IPS-NIHi11 (cell line): ENCODE measurements around the gene PIK3R2.
A peak's percentile ranks its signal among the peaks of the same experiment; 100 is the strongest.

Experiments used
- DNase-seq: peaks from one replicate; pipeline ENCODE4 v3.0.0; 2012; ENCODE audit warnings: mixed read lengths, low spot score

Gene PIK3R2

DNA sequence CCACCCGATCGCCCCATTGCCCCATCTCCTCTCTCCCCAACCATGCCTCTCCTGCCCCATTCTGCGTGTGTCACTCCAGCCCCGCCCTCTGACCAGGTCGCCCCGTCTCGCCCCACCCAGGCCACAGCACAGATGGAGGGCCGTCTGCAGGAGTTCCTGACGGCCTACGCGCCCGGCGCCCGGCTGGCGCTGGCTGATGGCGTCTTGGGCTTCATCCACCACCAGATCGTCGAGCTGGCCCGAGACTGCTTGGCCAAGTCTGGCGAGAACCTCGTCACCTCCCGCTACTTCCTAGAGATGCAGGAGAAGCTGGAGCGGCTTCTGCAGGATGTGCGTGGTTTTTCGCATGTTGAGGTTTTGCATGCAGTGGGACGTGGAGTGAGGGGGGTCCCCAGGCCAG lies 29.1 kb upstream of the PIK3R2 start:
- no peak for DNase-seq

DNA sequence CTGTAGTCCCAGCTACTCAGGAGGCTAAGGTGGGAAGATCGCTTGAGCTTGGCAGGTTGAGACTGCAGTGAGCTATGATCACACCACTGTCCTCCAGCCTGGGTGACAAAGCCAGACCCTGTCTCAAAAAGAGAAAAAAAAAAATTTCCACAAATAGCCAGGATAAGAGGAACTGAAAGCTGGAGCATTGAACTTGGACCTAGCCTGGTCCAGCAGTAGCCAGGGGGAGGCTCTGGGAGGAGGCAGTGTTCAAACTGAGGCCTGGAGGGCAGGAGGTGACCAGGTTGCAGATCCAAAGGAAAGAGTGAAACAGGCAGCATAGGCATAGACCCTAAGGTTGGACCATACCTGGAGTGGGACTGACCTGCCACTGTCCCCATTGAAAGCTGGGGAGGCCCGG lies 26.9 kb upstream of the PIK3R2 start:
- no peak for DNase-seq

DNA sequence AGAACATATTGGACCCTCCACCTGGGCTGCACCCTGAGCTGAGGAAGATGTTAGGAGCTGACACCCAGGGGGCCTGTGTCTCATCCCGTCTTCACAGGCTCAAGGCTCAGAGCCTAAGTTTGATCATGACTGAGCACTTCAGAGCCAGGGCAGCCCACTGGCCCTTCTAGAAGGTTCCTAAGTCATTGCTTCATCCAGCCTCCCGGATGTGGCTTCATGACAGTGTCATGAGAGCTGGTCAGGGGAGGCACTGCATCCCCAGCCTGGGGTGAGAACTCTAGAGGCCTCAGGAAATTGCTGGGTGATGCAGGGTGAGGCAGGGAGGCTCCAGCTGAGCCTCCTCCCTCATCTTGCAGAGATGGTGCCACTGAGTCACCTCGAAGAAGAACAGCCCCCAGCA lies 24.9 kb upstream of the PIK3R2 start:
- DNase-seq = no peak

DNA sequence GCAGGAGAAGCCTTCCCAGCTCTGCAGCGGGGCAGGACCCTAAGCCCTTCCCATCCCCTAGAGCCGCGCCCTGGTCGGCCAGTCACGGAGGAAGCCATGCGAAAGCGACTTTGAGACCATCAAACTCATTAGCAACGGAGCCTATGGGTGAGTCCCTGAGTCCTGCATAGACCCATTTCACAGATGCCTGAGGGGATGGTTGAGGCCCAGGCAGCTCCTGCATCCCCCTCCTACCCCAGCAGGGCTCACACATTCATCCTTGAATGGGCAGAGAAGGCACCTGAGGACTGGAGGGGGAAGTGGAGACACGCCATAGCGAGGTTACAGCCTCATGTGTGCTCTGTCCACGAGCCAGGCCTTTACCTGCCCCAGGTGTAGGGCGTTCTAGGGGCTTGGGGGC lies 24.2 kb upstream of the PIK3R2 start:
- no peak for DNase-seq

- DNase-seq = no peak
Observed at GRCh38 chr19:18130523-18131242, 22.3 kb upstream of the PIK3R2 start.

- peak; percentile 80 for DNase-seq
Observed at GRCh38 chr19:18131841-18132596, 20.9 kb upstream of the PIK3R2 start.

- DNase-seq = no peak
Observed at GRCh38 chr19:18135712-18136584, 17.0 kb upstream of the PIK3R2 start.

DNA sequence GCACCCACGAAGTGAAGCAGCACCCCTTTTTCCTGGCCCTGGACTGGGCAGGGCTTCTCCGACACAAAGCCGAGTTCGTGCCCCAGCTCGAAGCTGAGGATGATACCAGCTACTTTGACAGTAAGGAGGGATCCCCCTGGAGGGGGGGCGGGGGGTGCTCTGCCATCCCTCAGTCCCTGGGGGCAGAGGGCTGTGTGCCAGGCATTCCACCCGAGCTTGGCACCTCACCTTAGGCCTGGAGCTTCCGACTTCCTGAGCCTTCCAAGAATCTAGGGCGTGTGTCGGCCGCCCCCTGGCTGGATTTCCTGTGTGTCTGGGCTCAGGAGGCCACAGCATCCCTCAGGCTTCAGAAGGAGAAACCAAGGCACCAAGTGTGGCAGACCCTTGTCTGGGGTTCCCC lies 15.7 kb upstream of the PIK3R2 start:
- DNase-seq = no peak

GRCh38 chr19:18137657-18138339 lies 15.2 kb upstream of the PIK3R2 start:
- no peak for DNase-seq

DNA sequence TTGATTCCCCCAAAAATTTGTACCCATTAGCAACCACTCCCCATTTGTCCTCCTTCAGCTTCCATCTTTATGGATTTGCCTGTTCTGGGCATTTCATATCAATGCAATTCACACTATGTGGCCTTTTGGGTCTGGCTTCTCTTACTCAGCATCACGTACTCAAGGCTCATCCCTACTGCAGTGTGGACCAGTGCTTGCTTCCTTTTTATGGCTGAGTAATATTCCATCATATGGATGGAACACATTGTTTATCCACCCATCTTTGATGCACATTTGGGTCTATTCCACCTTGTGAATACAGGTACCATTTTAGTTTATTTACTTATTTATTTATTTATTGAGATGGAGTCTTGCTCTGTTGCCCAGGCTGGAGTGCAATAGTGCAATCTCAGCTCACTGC lies 12.5 kb upstream of the PIK3R2 start:
- no peak for DNase-seq

DNA sequence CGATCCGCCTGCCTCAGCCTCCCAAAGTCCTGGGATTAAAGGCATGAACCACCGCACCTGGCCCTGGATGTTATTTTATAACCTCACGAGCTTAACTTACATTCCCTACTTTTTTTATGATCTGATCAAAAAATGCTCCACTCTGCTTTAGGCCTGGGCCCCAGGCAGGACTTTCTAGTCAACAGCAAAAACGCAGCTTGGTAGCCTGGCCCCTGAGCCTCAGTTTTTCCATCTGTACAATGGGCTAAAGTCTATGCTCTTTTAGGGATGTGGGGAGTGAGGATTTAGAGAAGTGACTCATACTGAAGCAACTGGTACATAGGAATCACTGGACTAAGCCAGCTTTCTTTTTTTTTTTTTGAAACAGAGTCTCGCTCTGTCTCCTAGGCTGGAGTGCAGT lies 11.9 kb upstream of the PIK3R2 start:
- DNase-seq = no peak

GRCh38 chr19:18143902-18144301 lies 9.1 kb upstream of the PIK3R2 start:
- no peak for DNase-seq

DNA sequence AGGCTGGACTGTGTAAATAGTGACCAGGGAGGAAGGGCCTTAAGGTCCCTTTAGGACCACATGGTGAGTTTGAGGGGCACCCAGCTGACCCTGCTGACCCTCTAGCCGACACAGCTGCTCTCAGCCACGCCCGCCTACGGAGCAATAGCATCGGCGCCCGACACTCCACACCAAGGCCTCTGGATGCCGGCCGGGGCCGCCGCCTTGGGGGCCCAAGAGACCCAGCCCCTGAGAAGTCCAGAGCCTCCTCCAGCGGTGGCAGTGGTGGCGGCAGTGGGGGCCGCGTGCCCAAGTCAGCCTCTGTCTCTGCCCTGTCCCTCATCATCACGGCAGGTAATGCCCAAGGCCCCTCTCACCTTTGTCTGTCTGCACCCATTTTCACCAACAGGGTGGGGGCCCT lies 8.6 kb upstream of the PIK3R2 start:
- no peak for DNase-seq

- no peak for DNase-seq
Observed at GRCh38 chr19:18144906-18145305, 8.1 kb upstream of the PIK3R2 start.

DNA sequence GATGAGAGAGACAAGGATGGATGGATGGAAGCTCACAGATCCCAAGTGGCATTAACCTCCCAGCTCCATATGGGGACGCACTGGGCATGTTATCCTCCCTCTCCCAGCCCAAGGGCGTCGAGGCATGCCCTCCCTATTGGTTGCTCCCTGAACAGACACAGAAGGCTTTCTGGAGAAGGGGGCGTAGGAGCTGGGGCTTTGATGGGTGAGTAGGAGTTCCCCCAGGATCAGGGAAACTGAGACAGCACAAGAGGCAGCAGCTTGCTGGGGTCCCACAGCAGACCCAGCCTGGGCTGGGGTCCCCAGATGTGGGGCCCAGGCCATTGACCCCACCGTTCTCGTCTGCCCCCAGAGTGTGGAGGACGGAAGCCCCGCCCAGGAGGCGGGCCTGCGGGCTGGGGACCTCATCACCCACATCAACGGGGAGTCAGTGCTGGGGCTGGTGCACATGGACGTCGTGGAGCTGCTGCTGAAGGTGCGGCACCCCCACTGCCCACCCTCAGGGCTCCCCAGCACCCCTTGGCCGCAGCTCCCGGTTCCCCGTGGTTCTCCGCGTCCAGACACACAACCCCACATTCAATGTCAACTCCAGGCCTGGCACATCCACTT lies 7.5 kb upstream of the PIK3R2 start:
- no peak for DNase-seq

GRCh38 chr19:18147396-18147795 lies 5.6 kb upstream of the PIK3R2 start:
- DNase-seq = no peak

DNA sequence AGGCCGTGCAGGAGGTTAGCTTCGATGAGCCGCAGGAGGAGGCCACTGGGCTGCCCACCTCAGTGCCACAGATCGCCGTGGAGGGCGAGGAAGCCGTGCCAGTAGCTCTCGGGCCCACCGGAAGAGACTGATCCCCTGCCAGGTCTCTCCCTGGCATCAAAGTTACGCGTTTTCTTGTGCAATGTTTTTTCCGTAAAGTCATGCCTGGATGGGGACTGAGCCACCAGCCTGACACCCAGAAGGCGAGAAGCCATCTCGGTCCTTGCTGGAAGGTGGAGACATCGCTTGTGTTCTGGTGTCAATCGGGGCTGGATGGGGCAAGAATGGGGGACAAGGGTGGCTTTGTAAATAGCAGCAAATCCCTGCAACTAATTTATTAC lies 3.4 kb upstream of the PIK3R2 start:
- DNase-seq = no peak

DNA sequence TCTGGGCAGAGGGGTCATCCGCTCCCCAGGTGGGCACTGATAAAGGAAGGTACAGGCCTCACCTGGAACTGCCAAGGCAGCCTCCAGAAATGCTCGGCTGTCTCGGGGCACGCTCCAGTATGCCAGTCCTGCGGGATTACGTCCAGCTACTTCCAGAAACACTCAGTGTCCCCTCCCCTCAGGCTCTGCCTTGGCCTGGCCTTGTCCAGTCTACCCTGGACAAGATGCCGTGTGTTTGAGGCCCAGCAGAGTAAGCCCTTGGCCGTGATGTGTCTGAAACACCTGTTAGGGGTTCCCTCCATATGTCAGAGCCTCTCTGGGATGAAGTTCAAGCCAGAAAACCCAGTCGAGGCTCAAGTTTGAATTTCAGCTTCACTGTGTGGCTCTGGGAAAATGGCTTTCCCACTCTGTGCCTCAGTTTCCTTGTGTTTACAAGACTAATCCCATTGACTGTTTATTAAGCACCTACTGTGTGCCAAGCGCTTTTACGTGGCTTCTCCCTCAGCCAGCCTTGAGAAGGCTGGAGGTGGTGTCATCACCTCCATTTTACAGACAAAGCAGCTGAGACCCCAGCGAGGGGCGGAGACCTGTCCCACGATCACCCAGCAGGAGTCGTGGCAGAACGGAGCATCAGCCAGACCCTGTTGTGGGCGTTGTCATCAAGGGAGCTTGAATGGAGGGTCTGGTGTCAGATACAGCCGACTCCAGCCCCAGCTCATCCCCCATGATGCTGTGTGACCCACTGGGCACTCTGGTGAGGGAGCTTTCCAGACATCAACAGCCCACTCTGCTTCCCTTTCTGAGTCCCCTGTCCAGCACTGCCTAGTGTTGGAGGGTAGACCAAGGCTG lies 2.0 kb upstream of the PIK3R2 start:
- no peak for DNase-seq

DNA sequence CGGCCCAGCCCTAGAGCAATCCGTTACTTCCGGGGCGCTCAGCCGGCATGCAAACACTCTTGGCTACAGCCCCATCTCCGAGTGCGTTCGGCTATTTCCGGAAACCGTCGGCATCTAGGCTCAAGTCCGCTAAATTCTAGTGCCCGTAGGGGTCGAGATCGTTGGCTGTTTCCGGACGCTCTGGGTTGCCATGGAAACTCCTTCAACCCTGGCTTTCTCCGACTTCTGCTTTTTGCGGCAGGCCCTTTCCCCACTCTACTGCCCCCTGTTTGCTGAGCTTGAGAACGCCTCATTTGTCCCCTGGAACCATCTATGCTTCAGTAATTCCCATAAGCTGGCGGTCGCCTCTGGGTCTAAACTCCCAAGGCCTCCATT lies 534 bp upstream of the PIK3R2 start:
- peak; percentile 99 for DNase-seq

- no peak for DNase-seq
Observed at GRCh38 chr19:18153556-18154134, 682 bp downstream of the PIK3R2 start.
